Measurements from ENCODE around the gene ABCB9.

ABCB9 gene

GRCh38 chr12:122980183-122981035 is 14.1 kb upstream of the ABCB9 start, which contains the start of gene ARL6IP4:
Gene ARL6IP4 (plus strand): TSS chr12:122980681. CDS start chr12:122981140, 459 bp downstream.
- DNase-seq: peak; percentile 55

- DNase-seq: no peak
Measured at GRCh38 chr12:122979908-122980182, 13.6 kb upstream of the ABCB9 start.

DNA sequence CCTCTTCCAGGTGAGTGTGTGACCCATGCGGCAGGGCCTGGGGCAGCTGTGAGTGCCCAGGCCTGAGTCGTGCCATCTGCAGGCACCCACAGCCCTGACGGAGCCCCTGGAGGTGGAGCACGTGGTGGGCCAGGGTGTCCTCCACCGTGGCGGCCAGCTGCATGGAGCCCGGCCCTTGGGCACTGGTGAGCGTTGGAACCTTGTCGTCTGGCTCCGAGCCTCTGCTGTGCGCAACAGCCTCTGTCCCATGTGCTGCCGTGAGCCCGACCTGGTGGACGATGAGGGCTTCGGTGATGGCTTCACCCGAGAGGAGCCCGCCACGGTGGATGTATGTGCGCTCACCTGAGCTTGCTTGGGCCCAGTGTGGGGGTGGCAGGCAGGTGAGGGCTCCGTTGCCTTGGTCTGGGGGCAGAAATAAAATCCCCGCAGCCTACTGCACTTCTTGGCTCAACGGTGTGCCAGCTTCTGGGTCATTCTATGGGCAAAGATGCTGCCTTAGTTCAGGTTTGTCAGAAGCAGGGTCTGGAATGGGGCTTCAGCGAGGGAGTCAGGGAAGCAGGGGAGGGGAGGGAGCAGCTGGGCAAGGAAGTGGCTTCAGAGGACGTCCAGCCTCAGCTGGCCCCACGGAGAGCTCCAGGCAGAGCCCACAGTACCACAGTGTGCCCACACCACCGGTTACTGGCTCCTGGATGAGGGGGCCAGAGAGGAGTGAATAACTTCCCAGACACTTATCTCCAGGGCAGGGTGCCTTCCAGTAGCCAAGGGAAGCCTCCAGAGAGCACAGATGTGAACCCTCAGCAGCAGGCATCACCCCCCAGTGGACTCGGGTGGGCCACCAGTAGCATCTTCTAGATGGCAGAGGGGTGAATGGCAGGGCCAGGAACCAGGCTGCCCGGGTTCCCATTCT is 13.0 kb upstream of the ABCB9 start:
- DNase-seq: no peak

- no peak for DNase-seq
Measured at GRCh38 chr12:122978507-122978955, 12.3 kb upstream of the ABCB9 start.

DNA sequence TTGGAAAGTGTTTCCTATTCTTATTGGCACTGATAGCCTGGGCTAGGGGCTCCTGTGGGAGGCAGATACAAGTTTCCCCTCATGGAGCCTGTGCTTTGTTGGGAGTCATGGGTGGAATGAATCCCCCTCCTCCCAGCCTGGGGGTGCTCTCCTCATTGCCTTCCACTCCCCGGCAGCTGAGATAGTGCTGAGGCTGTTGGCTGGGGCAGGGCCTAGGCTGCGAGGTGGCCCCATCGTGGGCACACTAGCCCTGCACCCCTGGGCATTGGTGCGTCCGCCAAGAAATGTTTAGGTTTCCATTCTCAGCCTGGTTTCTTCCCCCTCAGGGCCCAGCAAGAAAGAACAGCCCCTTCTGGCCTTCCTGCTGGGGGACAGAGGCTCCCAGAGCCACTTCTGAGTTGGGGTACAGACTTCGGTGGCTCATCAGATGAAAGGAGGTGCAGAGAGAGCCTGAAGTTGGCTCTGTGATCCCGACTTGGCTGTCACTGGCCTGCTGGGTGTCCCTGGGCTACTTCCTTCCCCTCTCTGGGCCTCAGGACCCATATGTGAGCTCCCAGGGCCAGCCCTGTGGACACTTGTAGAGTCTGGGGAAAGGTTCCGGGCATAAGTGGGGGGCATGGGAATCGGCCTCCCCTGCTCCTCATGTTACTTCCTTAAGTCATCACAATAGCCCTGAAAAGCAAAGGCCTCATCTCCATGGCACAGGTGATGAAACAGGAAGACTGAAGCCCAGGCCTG is 11.6 kb upstream of the ABCB9 start:
- DNase-seq: no peak

GRCh38 chr12:122977153-122977552 is 10.9 kb upstream of the ABCB9 start:
- no peak for DNase-seq

DNA sequence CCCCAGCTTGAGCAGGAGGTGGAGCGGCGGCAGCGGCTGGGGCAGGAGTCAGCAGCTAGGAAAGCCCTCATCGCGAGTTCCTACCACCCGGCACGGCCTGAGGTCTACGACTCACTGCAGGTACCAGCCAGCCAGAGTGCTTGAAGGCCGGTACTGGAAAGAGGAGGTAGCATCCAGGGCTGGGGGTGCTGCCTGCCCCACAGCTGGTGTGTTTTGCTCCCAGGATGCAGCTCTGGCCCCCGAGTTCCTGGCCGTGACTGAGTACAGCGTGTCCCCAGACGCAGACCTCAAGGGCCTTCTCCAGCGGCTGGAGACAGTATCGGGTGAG is 10.3 kb upstream of the ABCB9 start:
- DNase-seq: no peak

- DNase-seq: no peak
Measured at GRCh38 chr12:122975790-122976647, 9.8 kb upstream of the ABCB9 start.

DNA sequence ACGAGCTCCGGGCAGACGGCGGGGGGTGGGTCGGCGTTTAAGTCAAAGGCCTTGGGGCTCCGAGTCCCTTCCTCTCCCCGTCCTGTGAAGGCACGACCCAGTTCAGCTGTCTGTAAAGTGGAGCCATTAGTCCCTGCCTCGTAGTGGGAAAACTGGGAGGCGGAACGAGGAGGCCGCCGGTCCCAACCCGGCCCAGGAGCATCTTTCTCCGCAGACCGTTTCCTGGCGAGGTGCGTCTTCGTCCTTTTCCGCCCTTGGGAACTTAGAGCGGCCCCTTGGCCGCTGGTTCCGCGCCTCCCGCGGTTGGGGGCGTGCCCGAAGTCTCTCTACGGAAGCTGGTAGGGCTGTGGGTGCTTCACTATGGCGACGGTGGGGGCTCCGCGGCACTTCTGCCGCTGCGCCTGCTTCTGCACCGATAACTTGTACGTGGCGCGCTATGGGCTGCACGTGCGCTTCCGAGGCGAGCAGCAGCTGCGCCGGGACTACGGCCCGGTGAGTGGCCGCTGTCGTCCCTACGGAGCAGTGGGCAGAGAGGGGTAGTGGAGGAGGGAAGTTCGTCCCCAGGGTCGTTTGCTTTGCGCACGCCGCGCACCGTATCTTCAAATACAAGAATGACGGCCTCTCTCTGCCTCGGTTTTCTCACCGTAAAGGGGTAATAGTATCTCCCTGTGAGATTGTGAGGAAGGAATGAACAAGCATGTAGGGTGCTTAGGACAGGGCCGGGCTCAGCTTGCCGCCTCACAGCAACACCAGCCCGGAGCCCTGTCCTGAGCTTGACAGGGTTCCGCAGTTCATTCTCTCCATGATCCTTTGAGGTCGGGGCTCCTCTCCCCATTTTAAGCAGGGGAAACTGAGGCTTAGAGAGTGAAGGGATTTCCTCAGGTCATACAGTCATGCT is 8.9 kb upstream of the ABCB9 start, which contains the start of gene OGFOD2:
TSS of gene OGFOD2 (plus strand) at position 353 of the 898 bp plus-strand sequence. CDS start at position 361, 8 bp downstream.
- peak; percentile 91 for DNase-seq

DNA sequence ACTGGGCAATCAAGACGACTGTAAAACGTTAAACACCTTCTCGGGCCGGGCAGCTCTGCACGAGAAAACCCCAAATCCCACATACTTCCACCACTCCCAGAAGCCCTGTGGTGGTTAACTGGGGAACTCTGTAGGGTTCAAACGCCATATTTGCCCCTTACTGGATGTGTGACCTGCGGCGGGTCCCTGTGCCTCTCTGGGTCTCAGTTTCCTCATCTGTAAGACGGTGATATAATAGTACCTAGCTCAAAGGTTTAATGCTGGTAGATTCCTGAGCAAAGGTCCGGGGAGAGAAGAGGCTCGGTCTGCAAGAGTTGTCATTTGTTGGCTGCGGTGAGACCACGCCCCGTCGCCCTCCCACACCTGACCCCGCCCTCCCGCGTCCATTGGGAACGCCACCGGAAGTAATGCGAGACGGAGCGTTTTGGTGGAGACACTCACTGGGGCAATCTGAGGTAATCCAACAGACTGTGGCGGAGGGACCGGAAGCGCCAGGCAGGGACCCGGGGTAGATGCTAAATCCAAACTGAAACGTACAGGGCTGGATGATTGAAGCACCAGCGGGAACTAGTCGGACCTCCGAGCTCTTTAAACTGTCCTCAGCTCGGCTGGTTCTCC is 8.1 kb upstream of the ABCB9 start:
- peak; percentile 97 for DNase-seq

DNA sequence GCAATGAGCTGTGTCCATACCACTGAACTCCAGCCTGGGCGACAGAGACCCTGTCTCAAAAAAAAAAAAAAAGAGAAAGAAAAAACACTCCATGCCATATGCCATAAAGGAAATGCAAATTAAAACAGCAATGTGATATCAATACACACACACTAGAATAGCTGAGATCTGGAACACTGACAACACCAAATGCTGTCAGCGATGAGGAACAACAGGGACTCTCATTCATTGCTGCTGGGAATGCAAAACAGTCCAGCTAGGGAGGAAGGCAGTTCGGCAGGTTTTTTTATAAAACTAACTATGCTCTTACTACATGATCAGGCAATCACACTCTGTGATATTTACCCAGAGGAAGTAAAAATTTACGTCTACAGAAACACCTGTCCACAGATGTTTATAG is 3.4 kb upstream of the ABCB9 start:
- no peak for DNase-seq

- no peak for DNase-seq
Measured at GRCh38 chr12:122968104-122968503, 1.8 kb upstream of the ABCB9 start.

DNA sequence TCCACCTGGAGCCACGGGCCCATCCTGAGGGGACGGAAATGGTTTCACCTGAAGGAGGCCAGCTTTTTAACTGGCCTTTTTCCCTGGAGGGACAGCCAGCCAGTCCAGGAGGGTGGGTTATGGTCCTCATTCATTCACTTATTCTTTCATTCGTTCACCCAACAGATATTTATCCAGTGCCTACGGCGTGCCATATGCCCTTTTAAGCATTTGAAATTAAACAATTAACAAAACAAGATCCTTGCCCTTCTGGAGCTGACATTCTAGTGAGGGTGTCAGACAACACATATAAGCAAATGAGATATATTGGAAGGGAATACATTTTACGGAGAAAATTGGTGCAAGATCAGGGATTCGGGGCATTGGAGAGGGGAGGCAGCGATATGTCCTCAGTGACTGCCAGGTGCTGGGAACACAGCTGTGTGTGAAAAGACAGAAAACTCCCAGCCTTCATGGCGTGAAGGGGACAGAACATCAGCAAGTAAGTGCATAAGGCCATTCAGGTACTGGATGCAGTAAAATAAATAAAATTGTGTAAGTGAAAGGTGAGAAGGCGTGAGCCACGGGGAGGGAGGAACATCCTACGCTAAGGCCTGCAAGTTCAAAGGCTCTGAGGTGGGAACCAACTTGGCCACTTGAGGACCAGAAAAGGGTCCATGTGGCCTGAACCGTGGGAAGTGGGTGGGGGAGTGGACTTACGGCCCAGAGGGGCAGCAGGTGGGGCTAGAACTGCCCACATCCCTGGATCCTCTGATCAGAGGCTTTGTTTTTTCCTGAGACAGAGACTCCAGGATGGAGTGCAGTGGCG is 684 bp upstream of the ABCB9 start:
- DNase-seq: no peak

DNA sequence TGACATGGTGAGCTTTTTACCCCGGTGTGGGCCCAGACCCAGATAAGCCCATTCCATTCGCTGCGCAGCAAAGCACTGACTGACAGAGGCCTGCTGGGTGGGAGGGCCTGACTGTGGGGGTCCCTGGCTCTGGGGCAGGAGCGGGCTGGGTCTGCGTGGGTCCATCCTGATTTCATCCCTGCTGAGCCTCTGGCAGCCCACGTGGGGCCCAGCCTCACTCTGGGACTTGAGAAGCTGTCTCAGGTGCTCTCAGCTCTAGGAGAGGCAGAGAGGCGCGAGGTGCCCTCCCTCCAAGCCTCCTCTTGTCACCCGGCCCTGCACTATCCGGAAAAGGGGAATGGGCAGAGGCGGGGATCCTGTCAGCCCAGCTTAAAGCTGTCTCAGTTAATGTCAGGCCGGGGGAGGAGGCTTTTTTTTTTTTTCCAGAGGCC is 927 bp downstream of the ABCB9 start:
- no peak for DNase-seq

- no peak for DNase-seq
Measured at GRCh38 chr12:122964439-122965257, 1.6 kb downstream of the ABCB9 start.

- DNase-seq: no peak
Measured at GRCh38 chr12:122963941-122964265, 2.4 kb downstream of the ABCB9 start.

GRCh38 chr12:122961531-122962329 is 4.5 kb downstream of the ABCB9 start:
- no peak for DNase-seq

GRCh38 chr12:122960193-122960569 is 6.1 kb downstream of the ABCB9 start:
- no peak for DNase-seq

All from CD4-positive, alpha-beta T cell treated with Interferon gamma for 1 hour (primary cell).